Measurements from ENCODE around the gene LRCH2. TPM values are rescaled to one million over a fixed set of nuclear protein-coding genes. Genes with fewer than 3 reads are reported as not detected.

Gene LRCH2
- total and polyA plus RNA-seq, 9 of the 15 experiments (the other 6 are each of a cell fraction or from before 2014, with no cell fraction given), result 1.4 to 7.2 (median 2.9) TPM

- H3K4me2 ChIP-seq (ENCODE audit: insufficient read depth, low read length), result no peak overlapping the region
- ChIA-PET CTCF (ENCODE audit: low intra/inter-chr PET ratio) (no interaction called here), POLR2A (interaction anchor here (0.6 kb wide), 1 partner anchor 11 kb away, joined by 3 read pairs; no protein-coding TSS in a partner anchor)
- no peak for TF ChIP-seq SP2 (IDR thresholded peaks at IDR 0.05; ENCODE audit: extremely low read depth, low read depth, low read length, poor library complexity, severe bottlenecking)
- TF ChIP-seq, protein P1, sequence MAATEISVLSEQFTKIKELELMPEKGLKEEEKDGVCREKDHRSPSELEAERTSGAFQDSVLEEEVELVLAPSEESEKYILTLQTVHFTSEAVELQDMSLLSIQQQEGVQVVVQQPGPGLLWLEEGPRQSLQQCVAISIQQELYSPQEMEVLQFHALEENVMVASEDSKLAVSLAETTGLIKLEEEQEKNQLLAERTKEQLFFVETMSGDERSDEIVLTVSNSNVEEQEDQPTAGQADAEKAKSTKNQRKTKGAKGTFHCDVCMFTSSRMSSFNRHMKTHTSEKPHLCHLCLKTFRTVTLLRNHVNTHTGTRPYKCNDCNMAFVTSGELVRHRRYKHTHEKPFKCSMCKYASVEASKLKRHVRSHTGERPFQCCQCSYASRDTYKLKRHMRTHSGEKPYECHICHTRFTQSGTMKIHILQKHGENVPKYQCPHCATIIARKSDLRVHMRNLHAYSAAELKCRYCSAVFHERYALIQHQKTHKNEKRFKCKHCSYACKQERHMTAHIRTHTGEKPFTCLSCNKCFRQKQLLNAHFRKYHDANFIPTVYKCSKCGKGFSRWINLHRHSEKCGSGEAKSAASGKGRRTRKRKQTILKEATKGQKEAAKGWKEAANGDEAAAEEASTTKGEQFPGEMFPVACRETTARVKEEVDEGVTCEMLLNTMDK (IDR thresholded peaks at IDR 0.05; ENCODE audit: borderline replicate concordance, insufficient read depth, low read depth, low read length, poor library complexity, severe bottlenecking), result no peak
- no peak for TF ChIP-seq POLR3G (IDR thresholded peaks at IDR 0.05; ENCODE audit: extremely low read depth, insufficient read length, insufficient replicate concordance)
- no peak for TF ChIP-seq SMARCE1 (IDR thresholded peaks at IDR 0.05)
- no peak for TF ChIP-seq PRMT5 (CRISPR knock-in tag; IDR thresholded peaks at IDR 0.05)
- TF ChIP-seq ELF2 (CRISPR knock-in tag; IDR thresholded peaks at IDR 0.05), result no peak
- in situ Hi-C loops (cut with MboI), result no loop called here
- no peaks in the 10 kb centered on the region for H3K4me1 ChIP-seq (replicated peaks in 1 of 2; ENCODE audit: control insufficient read depth in 2 of 2, insufficient read depth in 2 of 2, low read length in 2 of 2)
- ATAC-seq (no peak), FAIRE-seq (no peak), DNase-seq (ENCODE audit: extremely low read depth in 1 of 4, low spot score in 3 of 4) (no peak)
- H3K36me3 ChIP-seq (ENCODE audit: control insufficient read depth, insufficient read depth, low read length), result no peaks in the 10 kb centered on the region
- H4K20me1 ChIP-seq (replicated peaks; ENCODE audit: control insufficient read depth, insufficient read depth, low read length), result no peaks in the 10 kb centered on the region
- H3K9me1 ChIP-seq (ENCODE audit: control insufficient read depth, insufficient read depth, low read length), result no peaks in the 10 kb centered on the region
- WGBS (ENCODE audit: insufficient coverage, low coverage, missing lambda C conversion rate), result 0% methylated on average over 1 of the region's 1 CpG
- no peaks in the 10 kb centered on the region for H3K27me3 ChIP-seq (ENCODE audit: control insufficient read depth in 2 of 2, insufficient read depth in 2 of 2, low read length in 2 of 2)
- no peaks in the 10 kb centered on the region for H3K9me3 ChIP-seq (replicated peaks; ENCODE audit: control insufficient read depth, insufficient read depth, low read depth, low read length)
- no peaks in the 10 kb centered on the region for H3K79me2 ChIP-seq (ENCODE audit: control insufficient read depth, insufficient read depth, low read length)
- BruUV-seq (replicated peaks), result no TSS peak
- intact Hi-C loops (cut with micrococcal nuclease), result no loop called here
- H3K9ac ChIP-seq (ENCODE audit: insufficient read depth in 1 of 2, low read depth in 2 of 2, low read length in 2 of 2), result no peak overlapping the region
- H3K27ac ChIP-seq (ENCODE audit: extremely low read depth, low read depth, low read length), result no peak overlapping the region
- H2AFZ ChIP-seq (ENCODE audit: low read depth, low read length), result no peak overlapping the region
- no peak overlapping the region for H3K4me3 ChIP-seq
Observed at GRCh38 chrX:115269051-115269683, 35.3 kb upstream of the LRCH2 start.

All from K562 (cell line).